NB4 (cell line): ENCODE results near the gene THAP12.
"Not testable (repeated sequence)": the region's sequence is repeated elsewhere in the genome, so short reads cannot be mapped to it uniquely, and the experiment has no call there.

ENCODE experiments used
- DNase-seq: peaks from one replicate; pipeline ENCODE4 v3.0.0; 2010; ENCODE audit warnings: low read depth
- H3K4me3 ChIP-seq: one replicate; pipeline ENCODE4 v1.5.1; 2011; ENCODE audit warnings: mild to moderate bottlenecking, low read depth, low read length, moderate library complexity
- CTCF ChIP-seq: IDR thresholded peaks from one replicate; pipeline ENCODE4 v1.5.1; 2012; ENCODE audit warnings: low read depth, low read length
- MAX ChIP-seq: IDR thresholded peaks from 2 replicates; pipeline ENCODE4 v1.6.1; 2011; ENCODE audit warnings: low read depth, low read length
- MYC ChIP-seq: IDR thresholded peaks from 2 replicates; pipeline ENCODE4 v1.6.1; 2011; ENCODE audit warnings: low read depth, low read length
- POLR2A ChIP-seq: IDR thresholded peaks from 2 replicates; pipeline ENCODE4 v1.6.1; 2011; ENCODE audit warnings: mild to moderate bottlenecking; ENCODE audit not compliant: insufficient read length; ENCODE audit errors: extremely low read depth

The THAP12 gene

GRCh38 chr11:76325185-76325584 lies 55.7 kb downstream of the THAP12 start:
- no peak for DNase-seq
- TF ChIP-seq MYC (no peak), POLR2A (no peak), CTCF (no peak), MAX (no peak)

GRCh38 chr11:76323804-76324203 lies 57.1 kb downstream of the THAP12 start:
- H3K4me3 ChIP-seq: no peak overlapping the region
- TF ChIP-seq CTCF (no peak), POLR2A (no peak), MYC (no peak), MAX (no peak)
- DNase-seq: no peak

More at GRCh38 chr11:76325185-76325584, 55.7 kb downstream of the THAP12 start:
- no peak overlapping the region for H3K4me3 ChIP-seq

- H3K4me3 ChIP-seq, DNase-seq: not testable (repeated sequence)
Measured at GRCh38 chr11:76323375-76323774, 57.6 kb downstream of the THAP12 start.

GRCh38 chr11:76322942-76323341 lies 58.0 kb downstream of the THAP12 start:
- H3K4me3 ChIP-seq: no peak overlapping the region
- no peak for DNase-seq
- TF ChIP-seq MAX: no peak
- TF ChIP-seq CTCF: no peak
- no peak for TF ChIP-seq MYC
- no peak for TF ChIP-seq POLR2A

- no peak for DNase-seq
- H3K4me3 ChIP-seq: no peak overlapping the region
- TF ChIP-seq MAX (no peak), POLR2A (no peak), CTCF (no peak)
Measured at GRCh38 chr11:76322540-76322939, 58.4 kb downstream of the THAP12 start.

- no peak for TF ChIP-seq CTCF
- TF ChIP-seq MYC: no peak
- TF ChIP-seq POLR2A: no peak
- TF ChIP-seq MAX: no peak
- no peak for DNase-seq
- H3K4me3 ChIP-seq: no peak overlapping the region
Measured at GRCh38 chr11:76321820-76322524, 59.0 kb downstream of the THAP12 start.
